HG03159 (cell line): Measurements from ENCODE around the gene GLOD4.
"Not testable (repeated sequence)": the region's sequence is repeated elsewhere in the genome, so short reads cannot be mapped to it uniquely, and the experiment has no call there.

Experiments used
- ATAC-seq: cut with Tn5 transposase; IDR thresholded peaks from one replicate; pipeline ENCODE4 v1.9.1; 2021; ENCODE audit warnings: mild to moderate bottlenecking, moderate library complexity; ENCODE audit not compliant: unreplicated experiment

Gene GLOD4, protein sequence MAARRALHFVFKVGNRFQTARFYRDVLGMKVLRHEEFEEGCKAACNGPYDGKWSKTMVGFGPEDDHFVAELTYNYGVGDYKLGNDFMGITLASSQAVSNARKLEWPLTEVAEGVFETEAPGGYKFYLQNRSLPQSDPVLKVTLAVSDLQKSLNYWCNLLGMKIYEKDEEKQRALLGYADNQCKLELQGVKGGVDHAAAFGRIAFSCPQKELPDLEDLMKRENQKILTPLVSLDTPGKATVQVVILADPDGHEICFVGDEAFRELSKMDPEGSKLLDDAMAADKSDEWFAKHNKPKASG

DNA sequence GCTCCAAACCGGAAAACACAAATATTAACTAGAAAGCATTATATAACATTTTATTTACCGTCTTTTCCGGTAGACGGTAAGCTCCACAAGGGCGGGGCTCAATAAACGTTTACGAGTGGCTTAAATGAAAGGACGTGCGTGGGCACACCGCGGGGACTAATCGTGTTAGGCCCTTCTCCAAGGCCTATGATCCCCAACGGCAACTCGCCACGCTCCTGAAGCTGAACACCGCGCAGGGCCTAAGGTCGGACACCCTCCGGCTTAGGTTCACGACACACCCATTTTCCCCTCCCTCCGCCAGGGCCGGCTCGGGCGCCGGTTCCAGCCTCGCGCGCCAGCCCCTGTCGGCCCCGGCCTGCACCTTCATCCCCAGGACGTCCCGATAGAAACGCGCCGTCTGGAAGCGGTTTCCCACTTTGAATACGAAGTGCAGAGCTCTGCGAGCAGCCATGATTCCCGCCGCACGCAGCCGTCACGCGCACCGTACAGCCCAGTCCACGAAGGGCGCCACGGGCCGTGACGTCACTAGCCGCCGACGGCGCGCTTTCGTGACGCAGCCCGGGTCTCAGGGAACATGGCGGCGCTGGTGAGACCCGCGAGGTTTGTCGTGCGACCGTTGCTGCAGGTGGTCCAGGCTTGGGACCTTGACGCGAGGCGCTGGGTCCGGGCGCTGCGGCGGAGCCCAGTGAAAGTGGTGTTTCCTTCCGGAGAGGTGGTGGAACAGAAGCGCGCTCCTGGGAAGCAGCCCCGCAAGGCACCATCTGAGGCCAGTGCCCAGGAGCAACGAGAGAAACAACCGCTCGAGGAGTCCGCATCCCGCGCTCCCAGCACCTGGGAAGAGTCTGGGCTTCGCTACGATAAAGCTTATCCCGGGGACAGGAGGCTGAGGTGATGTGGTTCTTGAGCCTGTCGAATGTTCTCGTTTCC is at the start of gene GLOD4, which contains the start of gene MRM3:
TSS of gene GLOD4 (minus strand) at position 476 of the 927 bp plus-strand sequence. CDS start at position 451, 25 bp downstream.
TSS of gene MRM3 (plus strand) at position 549 of the 927 bp plus-strand sequence. CDS start at position 575, 26 bp downstream.
- peak; percentile 89 for ATAC-seq

DNA sequence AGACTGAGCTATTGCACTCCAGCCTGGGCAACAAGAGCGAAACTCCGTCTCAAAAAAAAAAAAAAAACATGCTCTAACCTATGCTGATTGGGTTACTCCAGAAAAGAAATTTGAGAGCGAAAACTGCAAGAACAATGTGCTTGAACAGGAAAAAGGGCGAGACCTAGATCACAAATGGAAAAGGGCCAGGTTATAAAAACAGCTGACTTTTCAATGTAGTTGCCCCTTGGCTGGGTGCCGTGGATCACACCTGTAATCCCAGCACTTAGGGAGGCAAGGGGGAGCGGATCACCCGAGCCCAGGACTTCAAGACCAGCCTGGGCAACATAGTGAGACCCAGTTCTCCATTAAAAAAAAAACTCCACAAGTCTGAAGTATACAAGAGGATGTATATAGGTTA is 48.9 kb upstream of the GLOD4 start:
- ATAC-seq, result no peak

DNA sequence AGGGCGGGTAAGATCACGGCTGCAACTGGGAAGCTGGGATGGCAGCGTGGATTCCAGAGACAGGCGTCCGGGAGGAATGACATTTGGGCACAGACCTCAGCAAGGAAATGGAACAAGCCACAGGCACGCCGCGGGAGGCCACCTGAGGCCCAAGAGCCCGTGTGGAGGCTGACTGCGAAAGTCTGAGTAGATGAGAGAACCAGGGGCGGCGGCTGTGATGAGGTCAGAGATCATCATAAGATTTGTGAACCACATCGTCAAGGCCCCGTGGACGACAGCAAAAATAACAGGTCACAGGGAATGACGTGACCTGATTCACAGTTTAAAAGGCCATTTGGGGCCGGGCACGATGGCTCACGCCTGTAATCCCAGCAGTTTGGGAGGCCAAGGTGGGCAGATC is 48.3 kb upstream of the GLOD4 start:
- no peak for ATAC-seq

DNA sequence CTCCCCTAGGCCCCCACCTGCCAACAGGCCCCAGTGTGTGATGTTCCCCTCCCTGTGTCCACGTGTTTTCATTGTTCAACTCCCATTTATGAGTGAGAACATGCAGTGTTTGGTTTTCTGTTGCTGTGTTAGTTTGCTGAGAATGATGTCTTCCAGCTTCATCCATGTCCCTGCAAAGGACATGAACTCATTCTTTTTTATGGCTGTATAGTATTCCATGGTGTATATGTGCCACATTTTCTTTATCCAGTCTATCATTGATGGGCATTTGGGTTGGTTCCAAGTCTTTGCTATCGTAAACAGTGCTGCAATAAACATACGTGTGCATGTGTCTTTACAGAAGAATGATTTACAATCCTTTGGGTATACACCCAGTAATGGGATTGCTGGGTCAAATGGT is 47.5 kb upstream of the GLOD4 start:
- not testable (repeated sequence) for ATAC-seq

DNA sequence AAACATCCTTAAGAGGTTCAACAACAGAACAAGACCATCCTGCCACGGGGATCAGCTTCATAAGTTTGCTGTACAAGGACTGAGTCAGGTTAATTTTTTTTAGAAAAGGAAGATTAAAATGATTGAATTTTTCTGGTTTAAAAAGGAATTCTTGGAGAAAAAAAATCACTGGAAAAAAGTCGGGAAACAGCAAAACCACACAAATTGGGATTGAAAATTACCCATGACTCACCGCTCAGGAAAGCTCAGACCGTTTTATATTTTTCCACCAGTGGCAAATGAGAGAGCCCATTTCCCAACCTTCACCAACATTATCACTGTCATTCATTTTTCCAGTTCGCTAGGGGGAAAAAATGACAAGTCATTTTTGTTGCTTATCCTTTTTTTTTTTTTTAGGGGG is 46.7 kb upstream of the GLOD4 start:
- no peak for ATAC-seq

DNA sequence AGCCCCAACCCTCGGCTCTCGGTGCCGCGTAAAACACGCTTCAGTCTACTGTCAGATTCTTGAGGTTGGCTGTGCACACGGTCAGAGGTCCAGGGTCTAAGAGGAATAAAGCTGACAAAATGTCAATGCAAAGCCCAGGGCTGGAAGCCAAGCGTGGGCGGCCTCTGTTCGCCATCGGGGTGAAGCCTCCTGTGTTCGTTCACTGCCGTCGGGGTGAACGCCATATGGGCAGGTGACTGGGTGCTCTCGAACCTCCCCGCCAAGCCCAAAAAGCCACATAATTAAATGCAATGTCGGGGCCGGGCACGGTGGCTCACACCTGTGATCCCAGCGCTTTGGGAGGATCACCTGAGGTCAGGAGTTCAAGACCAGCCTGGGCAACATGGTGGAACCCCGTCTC is 44.7 kb upstream of the GLOD4 start:
- ATAC-seq, result no peak

DNA sequence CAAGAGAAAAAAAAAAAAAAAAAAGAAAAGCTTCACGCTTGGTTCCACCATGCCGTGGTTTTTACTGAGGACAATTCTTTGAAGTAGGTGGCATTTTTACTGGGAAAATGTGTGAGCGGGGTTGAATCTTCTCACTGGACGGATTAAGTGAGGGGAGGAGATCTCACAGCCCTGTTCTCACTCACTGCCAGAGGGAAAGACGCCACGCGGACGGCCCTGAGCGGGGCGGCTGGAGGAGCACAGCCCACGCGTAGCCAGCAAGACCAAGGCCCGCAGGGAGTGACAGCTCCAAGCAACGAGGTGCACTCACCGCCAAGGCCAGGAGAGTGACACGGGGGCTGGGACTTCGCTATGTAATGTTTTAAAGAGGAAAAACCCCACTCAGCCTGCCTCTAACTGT is 43.1 kb upstream of the GLOD4 start:
- no peak for ATAC-seq

DNA sequence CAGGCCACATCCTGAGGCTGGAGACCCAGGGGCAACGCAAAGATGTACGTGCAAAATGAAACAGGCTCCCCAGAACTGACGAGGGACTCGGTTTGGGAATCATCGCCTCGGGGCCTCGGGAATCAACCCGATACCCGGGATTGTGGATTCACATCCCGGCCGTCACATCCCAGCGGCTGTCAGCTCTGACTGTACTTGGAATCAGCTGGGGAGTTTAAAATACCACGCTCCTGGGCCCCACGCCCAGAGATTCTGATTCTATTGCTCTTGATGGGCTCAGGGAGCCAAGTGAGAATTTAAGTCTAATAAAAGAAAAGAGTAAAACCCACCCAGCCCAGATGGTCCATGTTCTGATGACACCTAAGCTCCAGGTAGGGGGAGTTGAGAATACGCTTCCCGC is 42.3 kb upstream of the GLOD4 start:
- ATAC-seq, result no peak

DNA sequence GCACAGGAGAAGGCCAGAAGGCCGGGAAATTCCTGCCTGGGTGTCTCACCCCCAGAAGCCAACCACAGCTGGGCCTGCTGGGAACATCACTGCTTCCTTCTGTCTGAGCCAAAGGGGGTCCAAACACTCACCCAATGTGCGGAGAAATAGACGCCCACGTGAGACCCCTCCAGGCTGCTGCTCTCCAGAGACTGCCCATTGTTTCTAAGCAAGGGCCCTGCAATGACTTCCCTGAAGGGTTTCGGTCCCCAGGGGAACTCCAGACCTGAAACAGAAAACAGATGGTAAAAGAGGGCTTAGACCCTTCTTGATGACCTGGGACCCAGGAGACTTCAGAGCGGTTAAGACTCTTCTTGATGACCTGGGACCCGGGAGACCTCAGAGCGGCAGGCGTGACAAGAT is 41.4 kb upstream of the GLOD4 start:
- ATAC-seq, result no peak

DNA sequence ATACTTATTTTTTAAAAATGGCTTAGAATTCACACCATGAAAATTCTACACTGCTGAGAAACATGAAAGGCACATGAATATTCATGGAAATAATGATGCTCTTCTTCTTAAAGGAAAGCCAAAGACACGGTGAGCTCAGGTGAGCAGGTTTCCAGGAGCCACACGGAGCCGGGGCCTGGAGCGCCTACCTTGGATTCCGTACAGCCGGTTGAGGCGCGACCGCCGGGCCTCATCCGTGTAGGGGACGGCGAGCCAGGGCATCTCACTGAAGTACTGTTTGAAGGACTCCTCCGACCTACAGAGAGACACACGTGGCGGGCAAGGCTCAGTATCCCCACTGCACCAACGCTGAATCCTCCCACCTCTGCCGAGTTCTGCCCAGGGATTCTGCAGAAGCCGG is 37.2 kb upstream of the GLOD4 start:
- ATAC-seq, result no peak

DNA sequence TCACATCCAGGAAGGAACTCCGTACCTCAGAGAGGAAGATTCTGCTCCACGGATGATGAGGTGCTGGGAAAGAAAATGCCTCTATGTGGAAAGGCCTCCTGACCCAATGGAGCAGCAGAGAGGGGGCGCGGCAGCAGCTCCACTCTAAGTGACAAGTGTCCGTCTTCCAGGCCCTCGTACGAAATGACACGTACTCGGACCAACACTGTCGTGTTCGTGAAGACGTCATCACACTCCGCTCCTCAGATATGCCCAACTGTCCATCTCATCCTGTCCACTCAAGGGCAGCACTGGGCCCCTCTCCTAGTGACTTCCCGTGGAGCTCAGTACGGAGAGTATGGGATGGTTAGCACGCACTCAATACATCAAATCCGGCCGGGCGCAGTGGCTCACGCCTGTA is 32.3 kb upstream of the GLOD4 start:
- no peak for ATAC-seq

DNA sequence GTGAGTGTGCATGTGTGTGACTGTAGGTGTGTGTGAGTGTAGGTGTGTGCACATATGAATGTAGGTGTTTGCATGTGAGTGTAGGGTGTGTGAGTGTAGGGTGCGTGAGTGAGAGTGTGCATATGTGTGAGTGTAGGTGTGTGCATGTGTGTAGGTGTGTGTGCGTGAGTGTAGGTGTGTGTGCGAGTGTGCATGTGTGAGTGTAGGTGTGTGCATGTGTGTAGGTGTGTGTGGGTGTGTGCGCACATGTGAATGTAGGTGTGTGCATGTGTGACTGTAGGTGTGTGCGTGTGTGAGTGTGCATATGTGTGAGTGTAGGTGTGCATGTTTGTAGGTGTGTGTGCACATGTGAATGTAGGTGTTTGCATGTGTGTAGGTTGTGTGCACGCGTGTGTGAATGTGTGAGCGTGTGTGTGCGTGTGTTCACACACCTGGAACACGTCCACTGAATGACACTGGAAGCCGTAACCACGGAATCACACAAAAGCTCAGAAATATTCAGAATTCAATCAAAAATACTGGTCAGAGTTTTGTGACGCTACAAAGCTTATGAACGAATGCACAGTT is 30.6 kb upstream of the GLOD4 start:
- no peak for ATAC-seq

DNA sequence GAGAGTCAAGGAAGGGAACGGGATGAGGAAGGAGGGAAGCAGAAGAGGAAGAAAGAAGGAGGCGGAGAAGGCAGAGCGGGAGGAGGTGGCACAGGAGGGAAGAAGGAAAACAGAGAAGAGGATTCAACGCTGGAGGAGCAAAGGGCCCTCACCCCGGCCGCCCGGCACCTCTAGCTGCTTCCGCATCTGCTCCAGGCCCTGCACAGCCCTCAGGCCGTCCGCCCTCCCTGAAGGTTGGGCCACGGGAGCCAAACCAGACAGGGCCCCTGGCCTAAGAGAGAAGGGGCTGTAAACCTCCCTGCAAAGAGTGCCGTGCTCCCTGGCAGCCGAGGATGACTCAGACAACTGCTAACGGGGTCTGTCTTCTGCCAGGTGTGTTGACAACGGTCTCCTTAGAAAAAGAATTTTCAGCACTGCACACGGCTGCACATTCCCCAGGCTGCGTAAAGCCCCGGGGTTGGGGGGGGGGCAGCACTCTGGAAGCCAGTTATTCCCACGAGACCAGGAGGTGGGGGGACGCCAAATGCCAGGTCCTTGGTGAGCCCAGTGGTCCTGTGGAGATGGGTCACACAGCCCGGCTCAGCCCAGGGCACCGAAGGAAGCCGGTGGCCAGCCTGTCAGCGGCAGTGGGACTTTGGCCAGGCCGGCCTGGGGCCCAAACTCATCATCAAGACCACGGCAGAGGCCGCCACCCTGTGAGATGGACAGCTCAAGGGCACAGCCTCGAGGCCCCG is 29.1 kb upstream of the GLOD4 start:
- ATAC-seq, result no peak

DNA sequence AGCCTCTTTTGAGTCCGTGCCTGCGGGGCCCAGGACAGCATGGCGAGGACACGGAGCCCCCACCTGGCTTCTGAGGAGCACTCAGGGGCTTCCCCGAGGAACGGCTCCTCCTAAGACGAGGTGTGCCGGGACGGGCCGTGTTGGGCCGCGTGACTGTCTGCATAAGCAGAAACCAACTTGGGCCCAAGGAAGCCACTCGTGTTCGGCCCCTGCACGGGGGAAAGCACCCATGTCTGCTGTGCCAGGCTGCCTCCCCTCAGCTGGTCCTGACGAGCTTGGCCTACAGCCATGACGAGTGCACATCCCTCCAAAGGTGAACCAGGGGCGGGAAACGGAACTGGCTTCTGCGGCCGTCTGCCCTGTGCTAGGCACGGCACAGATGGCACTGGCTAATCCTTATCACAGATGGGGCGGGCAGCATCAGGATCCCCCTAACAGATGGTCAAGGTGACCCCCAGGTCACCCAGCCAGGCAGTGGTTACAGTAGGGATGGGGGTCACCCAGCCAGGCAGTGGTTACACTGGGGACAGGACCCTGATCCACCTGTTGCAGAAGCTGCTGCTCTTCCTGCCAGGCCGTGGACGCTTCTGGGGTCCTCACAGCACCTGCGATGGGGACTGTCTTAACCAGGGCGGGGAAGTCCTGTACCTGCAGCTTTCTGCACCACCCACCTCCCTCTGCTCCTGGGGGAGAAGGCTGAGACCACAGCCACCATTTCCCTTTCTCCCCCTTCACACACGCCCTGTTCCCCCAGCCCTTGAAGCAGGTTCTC is 25.6 kb upstream of the GLOD4 start:
- no peak for ATAC-seq

DNA sequence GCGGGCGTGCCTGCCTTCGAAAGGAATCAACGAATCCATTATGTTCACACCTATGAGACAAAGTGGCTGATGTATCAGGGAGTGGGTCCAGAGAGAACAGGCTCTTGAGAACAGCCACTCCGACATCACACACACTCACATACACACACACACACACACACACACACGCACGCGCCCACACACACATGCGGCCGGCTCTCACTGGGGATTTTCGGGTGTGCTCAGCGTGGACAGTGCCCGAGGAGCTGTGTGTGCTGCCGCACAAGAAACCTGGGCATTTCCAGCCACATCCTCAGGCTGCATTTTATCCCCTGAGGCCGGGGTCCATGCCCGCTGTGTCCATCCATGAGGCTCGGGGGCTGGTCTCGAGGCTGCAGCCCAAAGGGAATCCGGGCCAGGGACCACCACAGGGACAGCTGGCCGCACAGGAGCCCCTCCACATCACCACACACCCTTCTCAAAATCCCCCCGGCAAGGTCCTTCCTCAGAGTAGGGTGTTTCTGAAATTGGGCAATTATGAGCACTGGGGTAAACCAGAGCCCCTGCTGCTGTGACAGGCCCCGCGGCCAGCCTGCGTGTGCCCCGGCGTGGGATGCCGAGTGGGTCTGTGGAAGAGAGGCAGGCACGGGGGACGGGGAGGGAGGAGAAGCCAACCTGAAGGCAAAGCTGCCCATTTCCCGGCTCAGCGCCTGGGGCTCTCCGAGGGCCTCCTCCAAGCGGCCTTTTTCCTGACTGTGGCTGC is 24.9 kb upstream of the GLOD4 start:
- ATAC-seq, result no peak

DNA sequence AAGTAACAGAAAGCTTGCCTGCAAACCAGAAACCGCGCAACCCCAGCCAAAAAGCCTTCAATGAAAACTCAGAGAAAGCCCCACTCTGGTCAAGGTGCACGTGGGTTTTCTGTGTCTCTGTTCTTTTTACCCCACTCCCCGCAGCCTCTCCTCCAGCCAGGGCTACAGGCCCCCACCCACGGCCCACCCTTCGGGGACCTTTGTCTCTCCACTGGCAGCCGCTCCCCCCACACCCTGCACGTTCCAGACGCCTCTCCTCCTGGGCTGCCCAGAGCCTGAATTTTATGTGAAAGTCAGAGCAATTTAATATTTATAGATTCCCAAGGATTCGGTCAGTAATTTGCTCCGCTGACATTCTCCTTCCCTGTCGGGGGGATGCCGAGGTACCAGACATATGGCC is 24.3 kb upstream of the GLOD4 start:
- ATAC-seq, result no peak

DNA sequence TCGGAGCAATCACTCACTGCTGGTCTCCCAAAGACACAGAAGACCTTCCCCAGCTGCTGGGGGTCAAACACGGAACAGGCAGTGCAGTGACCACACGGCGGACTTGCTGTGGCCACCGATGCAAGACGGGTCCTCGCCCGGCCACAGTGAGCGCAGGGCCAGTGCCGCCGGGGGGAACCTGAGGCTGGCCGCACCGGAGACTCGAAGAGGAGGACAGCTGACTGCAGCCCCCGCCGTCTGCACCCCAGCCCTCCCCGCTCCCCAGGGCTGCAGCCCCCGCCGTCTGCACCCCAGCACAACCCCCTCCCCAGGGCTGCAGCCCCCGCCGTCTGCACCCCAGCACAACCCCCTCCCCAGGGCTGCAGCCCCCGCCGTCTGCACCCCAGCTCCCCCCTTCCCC is 23.8 kb upstream of the GLOD4 start:
- not testable (repeated sequence) for ATAC-seq

DNA sequence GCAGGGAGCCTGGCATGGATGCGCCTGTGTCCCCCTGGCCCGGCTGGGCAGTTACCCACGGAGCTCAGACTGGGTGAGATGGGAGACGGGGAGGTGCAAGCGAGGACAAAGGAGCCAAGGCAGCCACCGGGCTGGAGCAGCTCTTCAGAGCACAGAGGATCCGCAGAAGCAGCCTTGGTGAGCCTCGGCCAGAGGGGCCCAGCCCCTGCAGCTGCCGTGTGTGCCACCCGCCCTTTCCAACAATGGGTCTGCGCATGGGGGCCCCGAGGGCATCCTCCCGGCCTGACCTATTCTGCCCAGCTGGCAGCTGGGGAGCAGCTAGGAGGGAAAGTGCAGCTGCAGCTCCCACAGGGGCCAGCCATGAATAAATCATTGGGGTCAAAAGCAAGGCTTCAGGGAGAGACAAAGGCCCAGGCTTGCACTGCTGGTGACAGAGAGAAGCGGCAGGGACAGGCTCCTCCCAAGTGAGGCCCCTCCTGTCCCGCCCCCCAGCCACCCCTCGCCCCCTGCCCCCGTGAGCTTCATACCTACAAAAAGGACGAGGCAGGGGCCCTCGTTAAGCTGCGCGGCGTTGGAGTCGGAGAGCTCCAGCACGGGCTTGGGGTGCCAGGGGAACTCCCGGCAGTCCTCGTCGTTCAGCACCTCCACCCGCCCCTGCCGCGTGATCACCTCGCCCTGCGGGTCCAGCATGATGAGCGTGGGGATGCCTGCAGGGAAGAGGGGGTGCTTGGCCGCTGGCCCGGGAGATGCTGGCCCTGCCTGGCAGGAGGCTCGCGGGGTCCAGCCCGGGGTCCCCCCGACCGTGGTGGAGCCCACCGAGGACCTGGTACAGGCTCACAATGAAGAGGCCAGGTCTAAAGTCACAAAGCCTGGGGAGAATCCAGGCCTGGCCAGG is 22.7 kb upstream of the GLOD4 start:
- no peak for ATAC-seq
